Liver (tissue), 9 donors: ENCODE results near the gene ZDHHC4. TPM values are rescaled to one million over a fixed set of nuclear protein-coding genes. Genes with fewer than 3 reads are reported as not detected.

ENCODE experiments used
- DNase-seq: peaks from one replicate; pipeline ENCODE4 v3.0.0-alpha.2; 2017; ENCODE audit warnings: low spot score
- H3K27ac ChIP-seq, 2 donors: one replicate each; pipeline ENCODE4 v1.7.0; 2013; ENCODE audit warnings: inconsistent platforms in 2 of 2, low read length in 2 of 2, control low read depth in 1 of 2, low read depth in 1 of 2, mild to moderate bottlenecking in 1 of 2
- H3K27me3 ChIP-seq, 4 donors: one replicate each; pipeline versions ENCODE4 v1.6.1 to v1.7.0; 2013; ENCODE audit warnings: low read length in 3 of 4, inconsistent platforms in 1 of 4, mild to moderate bottlenecking in 1 of 4, moderate library complexity in 1 of 4; ENCODE audit not compliant: control insufficient read depth in 4 of 4, insufficient read depth in 4 of 4
- H3K36me3 ChIP-seq, 4 donors: one replicate each; pipeline versions ENCODE4 v1.6.1 to v1.7.0; 2013; ENCODE audit warnings: low read length in 3 of 4, mild to moderate bottlenecking in 3 of 4, low read depth in 1 of 4, moderate library complexity in 1 of 4; ENCODE audit not compliant: control insufficient read depth in 4 of 4, insufficient read depth in 3 of 4
- H3K4me1 ChIP-seq, 4 donors: one replicate each; pipeline versions ENCODE4 v1.6.1 to v1.7.0; 2013; ENCODE audit warnings: low read length in 3 of 4, mild to moderate bottlenecking in 3 of 4, moderate library complexity in 1 of 4; ENCODE audit not compliant: control insufficient read depth in 4 of 4, insufficient read depth in 4 of 4
- H3K4me3 ChIP-seq, 3 donors: one replicate each; pipeline versions ENCODE4 v1.6.1 to v1.7.0; 2013; ENCODE audit warnings: low read length in 3 of 3, control low read depth in 1 of 3, low read depth in 1 of 3, mild to moderate bottlenecking in 1 of 3
- H3K9ac ChIP-seq, 2 donors: one replicate each; pipeline ENCODE4 v1.7.0; 2013; ENCODE audit warnings: low read length in 2 of 2, mild to moderate bottlenecking in 2 of 2, moderate library complexity in 2 of 2, control low read depth in 1 of 2, low read depth in 1 of 2
- H3K9me3 ChIP-seq, 4 donors: one replicate each; pipeline versions ENCODE4 v1.6.1 to v1.7.0; 2013; ENCODE audit warnings: low read length in 3 of 4; ENCODE audit not compliant: control insufficient read depth in 4 of 4
- EGR1 ChIP-seq, 2 donors: IDR thresholded peaks; 2 replicates each; pipeline ENCODE4 v1.6.1; 2016 to 2018; ENCODE audit warnings: antibody characterized with exemption in 2 of 2, low read depth in 2 of 2
- FOXA1 ChIP-seq: IDR thresholded peaks from 2 replicates; pipeline ENCODE4 v1.6.1; 2016; ENCODE audit warnings: antibody characterized with exemption
- FOXA2 ChIP-seq: IDR thresholded peaks from 2 replicates; pipeline ENCODE4 v1.6.1; 2016; ENCODE audit warnings: antibody characterized with exemption
- GABPA ChIP-seq, 2 donors: IDR thresholded peaks in 1 of 2; conservative IDR thresholded peaks in 1 of 2; 2 replicates each; pipeline ENCODE4 v1.6.1; 2016; ENCODE audit warnings: antibody characterized with exemption in 2 of 2, mild to moderate bottlenecking in 1 of 2, moderate library complexity in 1 of 2
- HNF4A ChIP-seq, 2 donors: conservative IDR thresholded peaks; 2 replicates each; pipeline ENCODE4 v1.6.1; 2016; ENCODE audit warnings: antibody characterized with exemption in 2 of 2, mild to moderate bottlenecking in 2 of 2
- HNF4G ChIP-seq: IDR thresholded peaks from 2 replicates; pipeline ENCODE4 v1.6.1; 2016; ENCODE audit warnings: antibody characterized with exemption
- JUND ChIP-seq, 2 donors: IDR thresholded peaks; 2 replicates each; pipeline ENCODE4 v1.6.1; 2016; ENCODE audit warnings: antibody characterized with exemption in 2 of 2
- NR2F2 ChIP-seq: IDR thresholded peaks from 2 replicates; pipeline ENCODE4 v1.6.1; 2016; ENCODE audit warnings: antibody characterized with exemption
- RAD21 ChIP-seq, 2 donors: IDR thresholded peaks; 2 replicates each; pipeline ENCODE4 v1.6.1; 2016; ENCODE audit warnings: antibody characterized with exemption in 2 of 2, mild to moderate bottlenecking in 2 of 2
- RXRA ChIP-seq, 2 donors: IDR thresholded peaks; 2 replicates each; pipeline ENCODE4 v1.6.1; 2017 to 2018; ENCODE audit warnings: antibody characterized with exemption in 2 of 2, mild to moderate bottlenecking in 1 of 2
- SP1 ChIP-seq: IDR thresholded peaks from 2 replicates; pipeline ENCODE4 v1.6.1; 2018; ENCODE audit warnings: antibody characterized with exemption, mild to moderate bottlenecking
- TAF1 ChIP-seq: conservative IDR thresholded peaks from 2 replicates; pipeline ENCODE4 v1.6.1; 2016; ENCODE audit warnings: antibody characterized with exemption, mild to moderate bottlenecking
- YY1 ChIP-seq: IDR thresholded peaks from 2 replicates; pipeline ENCODE4 v1.6.1; 2016; ENCODE audit warnings: antibody characterized with exemption, mild to moderate bottlenecking
- WGBS: extraction: QIAGEN DNeasy Blood & Tissue Kit; methylation state at CpG from one replicate; pipeline ENCODE4 v1.1.7; 2013; 5-methylcytosine and 5-hydroxymethylcytosine counted together
- polyA plus RNA-seq, 2 donors: library from polyadenylated mRNA; stranded (reverse) in 1 of 2; unstranded in 1 of 2; fragments of 200-250 nt in 1 of 2; fragments of >200 nt in 1 of 2; fragmentation: Nextera tagmentation in 1 of 2; extraction: Ambion mirVana in 1 of 2; gene quantifications; one replicate each; pipeline versions ENCODE4 v1.2.1 to v1.2.3, GENCODE V29; 2013 to 2015
- total RNA-seq, 2 donors: library from RNA; depleted of rRNA; stranded (reverse); fragments of >200 nt; gene quantifications; one replicate each; pipeline ENCODE4 v1.2.3, GENCODE V29; 2014
- TF ChIP-seq, protein P1 (sequence below): IDR thresholded peaks from 2 replicates; pipeline ENCODE4 v1.6.1; 2016; ENCODE audit warnings: antibody characterized with exemption
- TF ChIP-seq, protein P2 (sequence below): fragments of 150-350 bp; IDR thresholded peaks from 2 replicates; pipeline ENCODE4 v1.5.1; 2017; ENCODE audit warnings: improper control_type of control experiment, low read depth, low read length; ENCODE audit not compliant: missing input control
- TF ChIP-seq, protein P3 (sequence below): IDR thresholded peaks from 2 replicates; pipeline ENCODE4 v1.6.1; 2016; ENCODE audit warnings: antibody characterized with exemption
- TF ChIP-seq, protein P4 (sequence below): IDR thresholded peaks from 2 replicates; pipeline ENCODE4 v1.6.1; 2016; ENCODE audit warnings: antibody characterized with exemption
- TF ChIP-seq, protein P5 (sequence below): IDR thresholded peaks from 2 replicates; pipeline ENCODE4 v1.6.1; 2016; ENCODE audit warnings: antibody characterized with exemption, mild to moderate bottlenecking
- donor health status: healthy.
- donor health status: healthy.
- donor health status: healthy.
- donor health status: healthy.
- donor health status: healthy.

ZDHHC4 gene
- total and polyA plus RNA-seq, 4 donors = 32.1 to 46.8 (median 34.9) TPM

DNA sequence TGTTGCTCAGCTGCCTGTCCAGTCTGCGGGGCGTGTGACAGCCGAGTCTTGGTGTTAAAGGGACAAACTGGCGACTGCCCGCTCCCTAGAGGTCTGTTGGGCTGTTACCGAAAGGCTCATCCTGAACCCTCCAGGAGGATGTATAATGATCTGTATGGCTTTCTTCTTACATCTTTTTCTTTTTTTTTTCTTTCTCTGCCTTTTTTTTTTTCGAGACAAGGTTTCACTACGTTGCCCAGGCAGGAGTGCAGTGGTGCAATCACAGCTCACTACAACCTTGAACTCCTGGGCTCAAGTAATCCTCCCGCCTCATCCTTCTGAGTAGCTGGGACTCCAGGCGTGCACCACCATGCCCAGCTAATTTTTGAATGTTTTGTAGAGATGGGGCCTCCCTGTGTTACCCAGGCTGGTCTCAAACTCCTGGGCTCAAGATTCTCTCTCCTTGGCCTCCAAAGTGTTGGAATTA lies 13.4 kb downstream of the ZDHHC4 start:
- Histone ChIP-seq H3K4me1 (peaks cover 3 to 12% (median 11%) of the 10 kb centered on the region in 4 donors), H3K9me3 (no peaks in the 10 kb centered on the region), H3K27me3 (no peaks in the 10 kb centered on the region), H3K4me3 (peak overlapping the region; percentile 70 to 99 (median 86)), H3K36me3 (peaks cover 12 to 32% (median 26%) of the 10 kb centered on the region in 4 donors), H3K27ac (peak overlapping the region; percentile 71 to 80), H3K9ac (peak overlapping the region; percentile 47 to 64)
- TF ChIP-seq, protein P1, sequence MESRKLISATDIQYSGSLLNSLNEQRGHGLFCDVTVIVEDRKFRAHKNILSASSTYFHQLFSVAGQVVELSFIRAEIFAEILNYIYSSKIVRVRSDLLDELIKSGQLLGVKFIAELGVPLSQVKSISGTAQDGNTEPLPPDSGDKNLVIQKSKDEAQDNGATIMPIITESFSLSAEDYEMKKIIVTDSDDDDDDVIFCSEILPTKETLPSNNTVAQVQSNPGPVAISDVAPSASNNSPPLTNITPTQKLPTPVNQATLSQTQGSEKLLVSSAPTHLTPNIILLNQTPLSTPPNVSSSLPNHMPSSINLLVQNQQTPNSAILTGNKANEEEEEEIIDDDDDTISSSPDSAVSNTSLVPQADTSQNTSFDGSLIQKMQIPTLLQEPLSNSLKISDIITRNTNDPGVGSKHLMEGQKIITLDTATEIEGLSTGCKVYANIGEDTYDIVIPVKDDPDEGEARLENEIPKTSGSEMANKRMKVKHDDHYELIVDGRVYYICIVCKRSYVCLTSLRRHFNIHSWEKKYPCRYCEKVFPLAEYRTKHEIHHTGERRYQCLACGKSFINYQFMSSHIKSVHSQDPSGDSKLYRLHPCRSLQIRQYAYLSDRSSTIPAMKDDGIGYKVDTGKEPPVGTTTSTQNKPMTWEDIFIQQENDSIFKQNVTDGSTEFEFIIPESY = no peak
- TF ChIP-seq, protein P2, sequence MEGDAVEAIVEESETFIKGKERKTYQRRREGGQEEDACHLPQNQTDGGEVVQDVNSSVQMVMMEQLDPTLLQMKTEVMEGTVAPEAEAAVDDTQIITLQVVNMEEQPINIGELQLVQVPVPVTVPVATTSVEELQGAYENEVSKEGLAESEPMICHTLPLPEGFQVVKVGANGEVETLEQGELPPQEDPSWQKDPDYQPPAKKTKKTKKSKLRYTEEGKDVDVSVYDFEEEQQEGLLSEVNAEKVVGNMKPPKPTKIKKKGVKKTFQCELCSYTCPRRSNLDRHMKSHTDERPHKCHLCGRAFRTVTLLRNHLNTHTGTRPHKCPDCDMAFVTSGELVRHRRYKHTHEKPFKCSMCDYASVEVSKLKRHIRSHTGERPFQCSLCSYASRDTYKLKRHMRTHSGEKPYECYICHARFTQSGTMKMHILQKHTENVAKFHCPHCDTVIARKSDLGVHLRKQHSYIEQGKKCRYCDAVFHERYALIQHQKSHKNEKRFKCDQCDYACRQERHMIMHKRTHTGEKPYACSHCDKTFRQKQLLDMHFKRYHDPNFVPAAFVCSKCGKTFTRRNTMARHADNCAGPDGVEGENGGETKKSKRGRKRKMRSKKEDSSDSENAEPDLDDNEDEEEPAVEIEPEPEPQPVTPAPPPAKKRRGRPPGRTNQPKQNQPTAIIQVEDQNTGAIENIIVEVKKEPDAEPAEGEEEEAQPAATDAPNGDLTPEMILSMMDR = no peak
- TF ChIP-seq, protein P3, sequence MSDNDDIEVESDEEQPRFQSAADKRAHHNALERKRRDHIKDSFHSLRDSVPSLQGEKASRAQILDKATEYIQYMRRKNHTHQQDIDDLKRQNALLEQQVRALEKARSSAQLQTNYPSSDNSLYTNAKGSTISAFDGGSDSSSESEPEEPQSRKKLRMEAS = no peak
- TF ChIP-seq TAF1 (no peak), YY1 (no peak), FOXA2 (no peak), RAD21 (IDR thresholded peaks at IDR 0.05) (no peak), FOXA1 (no peak), HNF4A (conservative IDR thresholded peaks at IDR 0.05) (no peak), NR2F2 (no peak), SP1 (no peak), JUND (IDR thresholded peaks at IDR 0.05) (no peak), GABPA (IDR thresholded peaks at IDR 0.05 in 1 of 2, conservative IDR thresholded peaks at IDR 0.05 in 1 of 2) (no peak), HNF4G (no peak), RXRA (IDR thresholded peaks at IDR 0.05) (no peak), EGR1 (IDR thresholded peaks at IDR 0.05; ENCODE audit: low read depth in 2 of 2) (no peak)
- TF ChIP-seq, protein P4, sequence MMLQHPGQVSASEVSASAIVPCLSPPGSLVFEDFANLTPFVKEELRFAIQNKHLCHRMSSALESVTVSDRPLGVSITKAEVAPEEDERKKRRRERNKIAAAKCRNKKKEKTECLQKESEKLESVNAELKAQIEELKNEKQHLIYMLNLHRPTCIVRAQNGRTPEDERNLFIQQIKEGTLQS = no peak
- TF ChIP-seq, protein P5, sequence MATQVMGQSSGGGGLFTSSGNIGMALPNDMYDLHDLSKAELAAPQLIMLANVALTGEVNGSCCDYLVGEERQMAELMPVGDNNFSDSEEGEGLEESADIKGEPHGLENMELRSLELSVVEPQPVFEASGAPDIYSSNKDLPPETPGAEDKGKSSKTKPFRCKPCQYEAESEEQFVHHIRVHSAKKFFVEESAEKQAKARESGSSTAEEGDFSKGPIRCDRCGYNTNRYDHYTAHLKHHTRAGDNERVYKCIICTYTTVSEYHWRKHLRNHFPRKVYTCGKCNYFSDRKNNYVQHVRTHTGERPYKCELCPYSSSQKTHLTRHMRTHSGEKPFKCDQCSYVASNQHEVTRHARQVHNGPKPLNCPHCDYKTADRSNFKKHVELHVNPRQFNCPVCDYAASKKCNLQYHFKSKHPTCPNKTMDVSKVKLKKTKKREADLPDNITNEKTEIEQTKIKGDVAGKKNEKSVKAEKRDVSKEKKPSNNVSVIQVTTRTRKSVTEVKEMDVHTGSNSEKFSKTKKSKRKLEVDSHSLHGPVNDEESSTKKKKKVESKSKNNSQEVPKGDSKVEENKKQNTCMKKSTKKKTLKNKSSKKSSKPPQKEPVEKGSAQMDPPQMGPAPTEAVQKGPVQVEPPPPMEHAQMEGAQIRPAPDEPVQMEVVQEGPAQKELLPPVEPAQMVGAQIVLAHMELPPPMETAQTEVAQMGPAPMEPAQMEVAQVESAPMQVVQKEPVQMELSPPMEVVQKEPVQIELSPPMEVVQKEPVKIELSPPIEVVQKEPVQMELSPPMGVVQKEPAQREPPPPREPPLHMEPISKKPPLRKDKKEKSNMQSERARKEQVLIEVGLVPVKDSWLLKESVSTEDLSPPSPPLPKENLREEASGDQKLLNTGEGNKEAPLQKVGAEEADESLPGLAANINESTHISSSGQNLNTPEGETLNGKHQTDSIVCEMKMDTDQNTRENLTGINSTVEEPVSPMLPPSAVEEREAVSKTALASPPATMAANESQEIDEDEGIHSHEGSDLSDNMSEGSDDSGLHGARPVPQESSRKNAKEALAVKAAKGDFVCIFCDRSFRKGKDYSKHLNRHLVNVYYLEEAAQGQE = no peak
- 9% methylated on average over 10 of the region's 10 CpGs for WGBS
- DNase-seq = no peak
